Retinal pigment epithelial cell (primary cell): ENCODE results near the gene GNAL.

Experiments
- DNase-seq: peaks from one replicate; pipeline ENCODE4 v3.0.0-alpha.2; 2010; ENCODE audit warnings: low read depth
- H3K4me3 ChIP-seq: 2 replicates; pipeline ENCODE4 v1.5.1; 2011; ENCODE audit warnings: mild to moderate bottlenecking, low read length, control low read depth, moderate library complexity
- CTCF ChIP-seq: conservative IDR thresholded peaks from 2 replicates; pipeline ENCODE4 v1.5.1; 2011; ENCODE audit warnings: low read depth, low read length, control low read depth, inconsistent platforms

GNAL gene

GRCh38 chr18:11882636-11883035 lies 193.6 kb downstream of the GNAL start:
- no peak overlapping the region for H3K4me3 ChIP-seq
- TF ChIP-seq CTCF, result no peak
- DNase-seq, result no peak

GRCh38 chr18:11883153-11883552 lies 194.1 kb downstream of the GNAL start:
- no peak for DNase-seq
- TF ChIP-seq CTCF, result no peak
- no peak overlapping the region for H3K4me3 ChIP-seq

- no peak for DNase-seq
- H3K4me3 ChIP-seq, result no peak overlapping the region
- TF ChIP-seq CTCF, result no peak
Observed at GRCh38 chr18:11884396-11885030, 195.4 kb downstream of the GNAL start.

GRCh38 chr18:11885278-11885947 lies 196.3 kb downstream of the GNAL start:
- no peak for TF ChIP-seq CTCF
- DNase-seq, result no peak
- no peak overlapping the region for H3K4me3 ChIP-seq

GRCh38 chr18:11886577-11887110 lies 197.6 kb downstream of the GNAL start:
- no peak for DNase-seq
- H3K4me3 ChIP-seq, result no peak overlapping the region
- TF ChIP-seq CTCF, result no peak

- DNase-seq, result no peak
- no peak for TF ChIP-seq CTCF
- no peak overlapping the region for H3K4me3 ChIP-seq
Observed at GRCh38 chr18:11887328-11888128, 198.5 kb downstream of the GNAL start.

GRCh38 chr18:11888726-11889125 lies 199.7 kb downstream of the GNAL start:
- no peak for TF ChIP-seq CTCF
- no peak for DNase-seq
- H3K4me3 ChIP-seq, result no peak overlapping the region
